ENCODE measurements around the gene FAM47C.
A peak's percentile ranks its signal among the peaks of the same experiment; 100 is the strongest.
"Not testable (repeated sequence)": the region's sequence is repeated elsewhere in the genome, so short reads cannot be mapped to it uniquely, and the experiment has no call there.

Gene FAM47C

DNA sequence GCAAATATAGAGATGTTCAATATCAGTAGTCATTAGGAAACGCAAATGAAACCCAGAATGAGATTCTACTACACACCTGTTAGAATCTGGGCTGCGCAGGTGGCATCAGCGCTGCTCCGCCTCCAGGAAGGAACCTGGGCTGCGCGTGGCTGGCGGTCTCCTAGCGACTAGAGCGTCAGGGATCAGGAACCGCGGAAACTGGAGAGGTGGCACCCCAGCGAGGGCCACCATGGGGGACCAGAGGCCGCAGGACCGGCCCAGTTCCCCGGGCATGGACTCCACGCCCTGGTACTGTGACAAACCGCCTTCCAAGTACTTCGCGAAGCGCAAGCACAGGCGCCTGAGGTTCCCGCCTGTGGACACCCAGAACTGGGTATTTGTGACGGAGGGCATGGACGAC, at the start of gene FAM47C:
Gene FAM47C (plus strand): TSS at position 185 of the 400 bp plus-strand sequence. CDS start 45 bp downstream, at position 230.
- H3K27ac ChIP-seq; DNase-seq; H3K4me3 ChIP-seq (ENCODE audit: low read depth, low read length); H3K27me3 ChIP-seq (replicated peaks); H3K36me3 ChIP-seq (replicated peaks); in situ Hi-C loops (cut with HindIII; ENCODE audit: low pct_ligation_motif_present, low sequenced_read_pairs): not testable (repeated sequence)

DNA sequence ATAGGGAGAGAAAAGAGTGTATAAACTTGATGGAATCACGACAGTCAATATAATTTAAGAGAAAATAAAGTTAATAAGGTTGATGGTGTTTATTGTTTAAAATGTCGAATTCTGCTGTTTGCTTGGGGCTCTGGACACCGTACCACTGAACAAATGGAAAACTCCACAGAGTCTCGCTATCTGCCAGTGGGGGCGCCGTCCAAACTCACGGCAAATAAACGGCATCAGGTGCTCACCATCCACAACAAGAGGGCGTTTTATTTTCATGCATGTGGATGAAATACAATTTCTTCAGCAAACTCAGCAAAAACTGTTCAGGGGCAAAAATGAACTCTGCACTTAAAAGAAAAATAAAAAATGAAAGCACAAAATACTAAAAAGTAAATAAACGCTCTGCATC, 46.6 kb upstream of the FAM47C start:
- TF ChIP-seq, protein P1, sequence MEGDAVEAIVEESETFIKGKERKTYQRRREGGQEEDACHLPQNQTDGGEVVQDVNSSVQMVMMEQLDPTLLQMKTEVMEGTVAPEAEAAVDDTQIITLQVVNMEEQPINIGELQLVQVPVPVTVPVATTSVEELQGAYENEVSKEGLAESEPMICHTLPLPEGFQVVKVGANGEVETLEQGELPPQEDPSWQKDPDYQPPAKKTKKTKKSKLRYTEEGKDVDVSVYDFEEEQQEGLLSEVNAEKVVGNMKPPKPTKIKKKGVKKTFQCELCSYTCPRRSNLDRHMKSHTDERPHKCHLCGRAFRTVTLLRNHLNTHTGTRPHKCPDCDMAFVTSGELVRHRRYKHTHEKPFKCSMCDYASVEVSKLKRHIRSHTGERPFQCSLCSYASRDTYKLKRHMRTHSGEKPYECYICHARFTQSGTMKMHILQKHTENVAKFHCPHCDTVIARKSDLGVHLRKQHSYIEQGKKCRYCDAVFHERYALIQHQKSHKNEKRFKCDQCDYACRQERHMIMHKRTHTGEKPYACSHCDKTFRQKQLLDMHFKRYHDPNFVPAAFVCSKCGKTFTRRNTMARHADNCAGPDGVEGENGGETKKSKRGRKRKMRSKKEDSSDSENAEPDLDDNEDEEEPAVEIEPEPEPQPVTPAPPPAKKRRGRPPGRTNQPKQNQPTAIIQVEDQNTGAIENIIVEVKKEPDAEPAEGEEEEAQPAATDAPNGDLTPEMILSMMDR (IDR thresholded peaks at IDR 0.05; ENCODE audit: low read depth, low read length, missing control alignments) = peak; percentile 26
- in situ Hi-C loops (cut with HindIII; ENCODE audit: low pct_ligation_motif_present, low sequenced_read_pairs) = no loop called here
- Histone ChIP-seq H3K36me3 (replicated peaks) (no peaks in the 10 kb centered on the region), H3K27me3 (replicated peaks) (peaks cover 3% of the 10 kb centered on the region), H3K27ac (no peak overlapping the region), H3K4me3 (ENCODE audit: low read depth, low read length) (no peak overlapping the region)
- DNase-seq = no peak

DNA sequence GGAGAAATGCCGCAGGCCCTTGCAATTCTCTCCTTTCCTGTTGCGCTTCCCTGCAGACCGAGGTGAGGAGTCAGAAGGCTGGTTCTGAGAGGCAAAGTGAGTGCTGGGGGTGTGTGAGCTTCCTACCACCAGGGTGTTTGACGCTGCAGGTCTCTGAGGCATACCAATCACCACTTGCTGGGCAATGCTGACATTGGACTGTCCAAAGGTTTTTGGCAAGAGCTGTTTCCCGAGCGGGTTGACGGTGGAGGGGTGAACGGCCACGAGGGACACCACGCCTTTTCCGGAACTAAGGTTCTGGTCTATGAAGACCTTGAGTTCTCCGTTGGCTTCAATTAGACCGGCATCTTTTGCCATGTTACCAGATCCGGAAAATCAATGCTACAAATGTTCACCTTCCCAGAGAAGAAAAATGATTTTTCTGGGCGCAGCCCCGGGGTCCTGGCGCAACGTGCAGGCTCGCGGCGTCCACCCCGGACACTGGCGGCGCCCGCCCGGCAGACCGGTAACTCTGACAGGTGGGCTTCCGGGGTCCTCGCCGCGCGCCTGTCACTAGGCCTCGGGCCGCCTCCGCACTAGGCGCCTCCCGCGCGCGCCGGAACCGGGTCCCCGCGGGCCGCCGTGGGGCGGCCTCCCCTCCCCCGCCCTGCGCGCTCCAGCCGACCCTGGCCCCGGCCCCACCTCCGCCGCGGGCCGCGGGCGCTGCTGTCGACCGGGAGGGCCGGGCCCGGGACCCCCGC, 44.9 kb upstream of the FAM47C start:
- Histone ChIP-seq H3K27ac (no peak overlapping the region), H3K27me3 (replicated peaks) (no peaks in the 10 kb centered on the region), H3K36me3 (replicated peaks) (no peaks in the 10 kb centered on the region), H3K4me3 (ENCODE audit: low read depth, low read length) (no peak overlapping the region)
- in situ Hi-C loops (cut with HindIII; ENCODE audit: low pct_ligation_motif_present, low sequenced_read_pairs) = no loop called here
- TF ChIP-seq, protein P1 (IDR thresholded peaks at IDR 0.05; ENCODE audit: low read depth, low read length, missing control alignments) = no peak
- no peak for DNase-seq

DNA sequence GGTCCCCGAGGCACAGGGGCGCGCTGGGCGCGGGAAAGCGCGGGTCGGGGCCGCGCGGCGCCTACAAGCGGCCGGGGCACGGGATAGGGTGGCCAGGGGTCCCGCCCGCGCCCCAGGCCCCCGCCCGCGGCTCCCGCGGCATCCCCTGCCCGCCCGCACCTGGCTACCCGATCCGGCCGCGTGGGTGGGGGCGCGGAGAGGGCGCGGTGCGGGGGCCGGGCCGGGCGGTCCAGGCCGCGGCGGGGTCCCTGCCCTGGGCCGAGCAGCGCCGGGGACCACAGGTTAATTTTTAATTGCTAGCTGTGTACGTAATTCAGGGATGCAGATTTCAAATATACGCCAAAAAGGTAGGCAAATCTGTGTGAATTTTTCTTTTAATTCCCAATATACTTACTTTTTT, 44.3 kb upstream of the FAM47C start:
- Histone ChIP-seq H3K27me3 (replicated peaks) (no peaks in the 10 kb centered on the region), H3K36me3 (replicated peaks) (no peaks in the 10 kb centered on the region), H3K4me3 (ENCODE audit: low read depth, low read length) (no peak overlapping the region), H3K27ac (no peak overlapping the region)
- no peak for DNase-seq
- in situ Hi-C loops (cut with HindIII; ENCODE audit: low pct_ligation_motif_present, low sequenced_read_pairs) = no loop called here
- TF ChIP-seq, protein P1 (IDR thresholded peaks at IDR 0.05; ENCODE audit: low read depth, low read length, missing control alignments) = no peak

DNA sequence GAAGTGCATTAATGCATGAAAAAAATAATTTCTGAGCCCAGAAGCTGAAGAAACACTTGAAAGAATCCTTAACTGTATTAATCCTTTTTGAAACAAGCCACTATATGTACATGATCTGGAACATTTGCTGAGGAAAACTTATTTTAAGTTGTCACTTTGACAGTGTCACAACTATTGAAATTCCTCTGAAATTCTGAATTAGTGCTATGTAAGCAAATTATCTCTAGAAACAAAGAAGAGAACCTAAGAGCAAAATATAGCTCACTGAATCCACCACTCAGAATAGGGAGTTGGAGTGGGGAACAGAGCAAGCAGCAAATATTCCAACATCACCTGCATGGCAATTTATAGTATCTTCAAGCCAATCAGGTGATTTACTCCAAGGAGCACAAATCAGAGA, 34.6 kb upstream of the FAM47C start:
- TF ChIP-seq, protein P1 (IDR thresholded peaks at IDR 0.05; ENCODE audit: low read depth, low read length, missing control alignments) = no peak
- no peak overlapping the region for H3K4me3 ChIP-seq (ENCODE audit: low read depth, low read length)
- H3K27me3 ChIP-seq (replicated peaks) = no peaks in the 10 kb centered on the region
- no peaks in the 10 kb centered on the region for H3K36me3 ChIP-seq (replicated peaks)
- H3K27ac ChIP-seq = no peak overlapping the region
- in situ Hi-C loops (cut with HindIII; ENCODE audit: low pct_ligation_motif_present, low sequenced_read_pairs) = no loop called here
- no peak for DNase-seq

DNA sequence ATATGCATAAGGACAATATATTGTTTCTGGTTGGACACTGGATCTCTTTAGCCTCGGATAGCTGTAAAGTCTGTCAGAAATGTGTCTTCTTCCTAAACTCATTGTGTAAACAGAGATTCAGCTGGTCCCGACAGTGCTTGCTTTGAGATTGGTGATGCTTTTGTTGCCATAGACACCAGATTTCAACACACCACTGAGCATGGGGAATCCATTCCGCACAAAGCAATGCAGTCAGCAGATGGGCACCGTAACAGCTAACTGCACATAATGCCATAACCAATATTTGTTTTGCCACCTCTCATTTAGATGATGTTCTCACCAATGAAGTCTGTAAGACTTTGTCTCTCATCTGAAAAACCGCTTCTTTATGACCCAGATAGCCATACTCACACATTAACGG, 33.3 kb upstream of the FAM47C start:
- Histone ChIP-seq H3K27me3 (replicated peaks) (no peaks in the 10 kb centered on the region), H3K4me3 (ENCODE audit: low read depth, low read length) (no peak overlapping the region), H3K36me3 (replicated peaks) (no peaks in the 10 kb centered on the region), H3K27ac (no peak overlapping the region)
- in situ Hi-C loops (cut with HindIII; ENCODE audit: low pct_ligation_motif_present, low sequenced_read_pairs) = no loop called here
- TF ChIP-seq, protein P1 (IDR thresholded peaks at IDR 0.05; ENCODE audit: low read depth, low read length, missing control alignments) = no peak
- no peak for DNase-seq
